GM12878 (cell line): Measurements from ENCODE around the gene SCN5A. TPM values are rescaled to one million over a fixed set of nuclear protein-coding genes. Genes with fewer than 3 reads are reported as not detected.

Source experiments
- ATAC-seq: fragments of 200-7000 bp; cut with Tn5 transposase; 3 replicates; pipeline ENCODE4 v1.9.1; 2020; ENCODE audit warnings: mild to moderate bottlenecking, moderate library complexity
- BruUV-seq: library from RNA; stranded (reverse); fragments of 400-500 nt; replicated peaks from 2 replicates; lab custom pipeline; 2021; lab: Mats Ljungman, UMichigan
- CTCF ChIA-PET: fragments of 300-600 bp; sonication (Branson Sonifier 250); formaldehyde crosslinking; extraction: SDS; loops from one replicate; lab custom pipeline; 2021; ENCODE audit warnings: inconsistent platforms; lab: Yijun Ruan, JAX
- POLR2A ChIA-PET: fragments of 350-600 bp; formaldehyde crosslinking; extraction: SDS; loops from one replicate; lab custom pipeline; 2021; ENCODE audit warnings: inconsistent platforms; lab: Charles Lee
- RAD21 ChIA-PET: fragments of 300-600 bp; sonication (Branson Sonifier 250); formaldehyde crosslinking; loops from one replicate; lab custom pipeline; 2023; ENCODE audit warnings: antibody characterized with exemption; ENCODE audit not compliant: unreplicated experiment; lab: Charles Lee
- SMC1A ChIA-PET: fragments of 300-600 bp; sonication (Branson Sonifier 250); formaldehyde crosslinking; loops from one replicate; lab custom pipeline; 2023; ENCODE audit not compliant: unreplicated experiment, uncharacterized antibody; lab: Charles Lee
- DNase-seq: peaks from one replicate; pipeline ENCODE4 v3.0.0-alpha.2; 2011; ENCODE audit warnings: low read depth, low spot score
- FAIRE-seq: peaks from 3 replicates; lab custom pipeline; 2011; peaks lifted over from hg19 to GRCh38; lab: Jason Lieb, UNC
- H2AFZ ChIP-seq: 2 replicates; pipeline ENCODE4 v1.6.0; 2011; ENCODE audit warnings: low read depth, low read length, control low read depth; ENCODE audit not compliant: control insufficient read depth
- H3K27ac ChIP-seq: 2 replicates; pipeline ENCODE4 v1.5.1; 2011; ENCODE audit warnings: control low read depth; ENCODE audit not compliant: control insufficient read depth, insufficient read depth
- H3K27me3 ChIP-seq, 2 experiments: replicated peaks in 1 of 2; 2 replicates each; pipeline versions ENCODE4 v1.6.0 to v1.6.1; 2011; ENCODE audit warnings: low read length in 1 of 2; ENCODE audit not compliant: control insufficient read depth in 2 of 2, insufficient read depth in 2 of 2
- H3K36me3 ChIP-seq, 2 experiments: 2 replicates each; pipeline ENCODE4 v1.5.1; 2011; ENCODE audit warnings: low read length in 1 of 2; ENCODE audit not compliant: control insufficient read depth in 2 of 2, insufficient read depth in 2 of 2
- H3K4me1 ChIP-seq: 2 replicates; pipeline ENCODE4 v1.6.1; 2011; ENCODE audit warnings: mild to moderate bottlenecking, low read length, moderate library complexity, mixed read lengths; ENCODE audit not compliant: control insufficient read depth, insufficient read depth
- H3K4me2 ChIP-seq: 2 replicates; pipeline ENCODE4 v1.6.0; 2011; ENCODE audit warnings: control low read depth; ENCODE audit not compliant: control insufficient read depth, insufficient read depth
- H3K4me3 ChIP-seq: fragments of 200-600 bp; sonication (generic); 2 replicates; pipeline ENCODE4 v1.5.1; 2016
- H3K79me2 ChIP-seq: 2 replicates; pipeline ENCODE4 v1.6.0; 2011; ENCODE audit warnings: low read length; ENCODE audit not compliant: control insufficient read depth, insufficient read depth
- H3K9ac ChIP-seq: 2 replicates; pipeline ENCODE4 v1.8.0; 2011; ENCODE audit warnings: low read length, control low read depth, mixed read lengths; ENCODE audit not compliant: control insufficient read depth, insufficient read depth
- H3K9me3 ChIP-seq: replicated peaks from 3 replicates; pipeline ENCODE4 v1.5.1; 2011; ENCODE audit warnings: mild to moderate bottlenecking, low read length; ENCODE audit not compliant: control insufficient read depth, insufficient read depth
- H4K20me1 ChIP-seq: 2 replicates; pipeline ENCODE4 v1.6.0; 2011; ENCODE audit not compliant: control insufficient read depth, insufficient read depth
- MEF2A ChIP-seq: IDR thresholded peaks from 2 replicates; pipeline ENCODE4 v1.6.1; 2011; ENCODE audit warnings: low read depth, mild to moderate bottlenecking, low read length, moderate library complexity; ENCODE audit not compliant: insufficient read depth
- PAX8 ChIP-seq: fragments of 450-650 bp; IDR thresholded peaks from 2 replicates; pipeline ENCODE4 v1.6.1; 2017; ENCODE audit warnings: mild to moderate bottlenecking, moderate library complexity
- SREBF1 ChIP-seq: IDR thresholded peaks from 2 replicates; pipeline ENCODE4 v1.6.1; 2012; ENCODE audit warnings: mild to moderate bottlenecking, low read length
- WGBS: methylation state at CpG from one replicate; pipeline ENCODE4 v1.1.6; 2016; ENCODE audit warnings: low lambda C conversion rate; ENCODE audit not compliant: insufficient replicate concordance, insufficient coverage; ENCODE audit errors: missing lambda C conversion rate; 5-methylcytosine and 5-hydroxymethylcytosine counted together
- in situ Hi-C: fragments of 300-500 bp; cut with MboI; formaldehyde crosslinking; loops from 9 replicates; pipeline ENCODE4 v1.14.3; 2018; ENCODE audit warnings: mixed read lengths
- intact Hi-C: fragments of 100-400 bp; cut with micrococcal nuclease; formaldehyde crosslinking; loops from one replicate; pipeline ENCODE4 v1.14.2; 2022; ENCODE audit not compliant: unreplicated experiment
- polyA plus RNA-seq, 11 experiments: library from polyadenylated mRNA; depleted of rRNA in 4 of 11; unstranded in 6 of 11; stranded (reverse) in 5 of 11; fragments of >200 nt; fragmentation: Nextera tagmentation in 4 of 11; fragmentation: Illumina TruSeq in 1 of 11; extraction: Ambion mirVana in 4 of 11; extraction: Trizol in 1 of 11; gene quantifications; 1 replicate in 1 of 11; 2 replicates in 10 of 11; pipeline versions ENCODE4 v1.2.1 to v1.2.3, GENCODE V29; 2011 to 2016; ENCODE audit warnings: inconsistent platforms in 2 of 11, missing spikeins in 2 of 11, low read depth in 1 of 11
- total RNA-seq, 4 experiments: library from RNA; depleted of rRNA in 3 of 4; stranded (reverse); fragments of >200 nt in 3 of 4; fragmentation: Illumina TruSeq in 1 of 4; extraction: Trizol in 1 of 4; gene quantifications; 2 replicates each; pipeline versions ENCODE4 v1.2.1 to v1.2.3, GENCODE V29; 2013 to 2021
- TF ChIP-seq, protein P1 (sequence below): fragments of 450-650 bp; IDR thresholded peaks from 2 replicates; pipeline ENCODE4 v1.6.1; 2016; ENCODE audit warnings: mild to moderate bottlenecking
- TF ChIP-seq, protein P2 (sequence below): IDR thresholded peaks from 2 replicates; pipeline ENCODE4 v1.6.1; 2011; ENCODE audit warnings: borderline replicate concordance, low read depth, mild to moderate bottlenecking, moderate library complexity, mixed read lengths, low read length; ENCODE audit not compliant: insufficient read depth; ENCODE audit errors: extremely low read length
- TF ChIP-seq, protein P3 (sequence below): IDR thresholded peaks from 2 replicates; pipeline ENCODE4 v1.6.1; 2011; ENCODE audit warnings: borderline replicate concordance, low read depth, mild to moderate bottlenecking, moderate library complexity, low read length; ENCODE audit not compliant: insufficient read depth, poor library complexity, severe bottlenecking

Gene SCN5A
- total and polyA plus RNA-seq, 10 of the 15 experiments (the other 5 are each of a cell fraction or from before 2014, with no cell fraction given): not detected

DNA sequence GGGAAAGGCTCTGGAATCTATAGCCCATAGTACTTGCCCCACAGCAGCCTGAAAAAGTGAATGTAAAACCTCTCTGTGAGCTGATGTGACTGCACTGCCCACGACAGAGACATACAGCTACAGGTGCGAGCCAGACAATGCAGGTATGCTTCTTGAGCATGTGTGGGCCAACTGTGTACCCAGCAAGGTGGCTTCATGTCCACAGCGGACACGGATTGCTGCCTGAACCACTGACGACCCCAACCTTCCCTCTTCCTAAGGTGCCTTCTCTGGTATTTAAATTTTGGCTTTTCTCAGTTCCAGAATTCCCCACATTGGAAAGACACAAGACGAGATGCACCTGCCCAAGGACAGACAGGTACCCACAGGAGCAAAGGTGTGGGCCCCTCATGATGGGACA lies 65.8 kb downstream of the SCN5A start (continued):
- TF ChIP-seq SREBF1: no peak
- TF ChIP-seq, all 136 proteins: peak for 0

DNA sequence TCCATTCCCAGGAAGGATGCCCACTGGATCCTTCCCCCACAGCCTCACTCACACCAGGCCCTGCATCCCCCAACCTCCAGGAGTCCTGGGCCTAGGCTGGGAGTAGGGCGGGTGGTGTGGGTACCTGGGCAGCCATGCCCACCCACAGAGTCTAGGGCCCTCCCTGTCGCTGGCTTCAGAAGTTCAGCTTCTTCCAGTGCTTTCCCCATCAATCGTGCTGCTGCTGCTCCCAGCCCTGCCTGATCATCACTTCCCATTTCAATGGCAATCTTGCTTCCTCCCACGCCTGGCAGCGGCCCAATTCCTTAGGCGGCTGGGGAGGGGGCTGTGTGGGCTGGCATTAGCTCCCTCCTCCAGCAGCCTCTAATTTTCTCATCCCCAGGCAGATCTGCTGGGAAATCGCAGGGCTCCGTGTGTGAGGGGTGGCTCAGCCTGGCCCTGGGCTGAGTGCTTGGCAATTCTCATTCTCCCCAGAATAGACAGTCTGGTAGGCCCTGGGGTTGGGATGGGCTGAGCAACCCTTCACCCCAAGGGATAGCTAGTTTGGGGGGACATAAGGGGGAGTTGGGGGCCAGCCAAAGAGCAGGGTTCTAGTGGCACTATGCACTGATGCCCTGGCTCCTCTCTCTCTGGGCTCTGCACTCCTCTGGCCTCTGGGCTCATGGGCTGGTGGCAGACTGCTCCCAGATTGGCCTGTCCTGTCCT lies 66.4 kb downstream of the SCN5A start:
- RAD21 ChIA-PET: no interaction called here
- no peaks in the 10 kb centered on the region for H3K79me2 ChIP-seq
- no peaks in the 10 kb centered on the region for H3K36me3 ChIP-seq
- no peaks in the 10 kb centered on the region for H4K20me1 ChIP-seq
- SMC1A ChIA-PET: no interaction called here
- H3K4me1 ChIP-seq: peaks cover 17% of the 10 kb centered on the region
- in situ Hi-C loops (no loop called here), intact Hi-C loops (no loop called here)
- H3K4me3 ChIP-seq: no peak overlapping the region
- H3K27me3 ChIP-seq: no peaks in the 10 kb centered on the region; a peak in 2 of 4 replicates
- no peak overlapping the region for H3K9ac ChIP-seq
- BruUV-seq: no TSS peak
- TF ChIP-seq, protein P1, sequence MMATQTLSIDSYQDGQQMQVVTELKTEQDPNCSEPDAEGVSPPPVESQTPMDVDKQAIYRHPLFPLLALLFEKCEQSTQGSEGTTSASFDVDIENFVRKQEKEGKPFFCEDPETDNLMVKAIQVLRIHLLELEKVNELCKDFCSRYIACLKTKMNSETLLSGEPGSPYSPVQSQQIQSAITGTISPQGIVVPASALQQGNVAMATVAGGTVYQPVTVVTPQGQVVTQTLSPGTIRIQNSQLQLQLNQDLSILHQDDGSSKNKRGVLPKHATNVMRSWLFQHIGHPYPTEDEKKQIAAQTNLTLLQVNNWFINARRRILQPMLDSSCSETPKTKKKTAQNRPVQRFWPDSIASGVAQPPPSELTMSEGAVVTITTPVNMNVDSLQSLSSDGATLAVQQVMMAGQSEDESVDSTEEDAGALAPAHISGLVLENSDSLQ: no peak
- TF ChIP-seq MEF2A: no peak
- TF ChIP-seq, protein P2, sequence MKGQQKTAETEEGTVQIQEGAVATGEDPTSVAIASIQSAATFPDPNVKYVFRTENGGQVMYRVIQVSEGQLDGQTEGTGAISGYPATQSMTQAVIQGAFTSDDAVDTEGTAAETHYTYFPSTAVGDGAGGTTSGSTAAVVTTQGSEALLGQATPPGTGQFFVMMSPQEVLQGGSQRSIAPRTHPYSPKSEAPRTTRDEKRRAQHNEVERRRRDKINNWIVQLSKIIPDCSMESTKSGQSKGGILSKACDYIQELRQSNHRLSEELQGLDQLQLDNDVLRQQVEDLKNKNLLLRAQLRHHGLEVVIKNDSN: no peak
- TF ChIP-seq PAX8: no peak
- TF ChIP-seq, protein P3, sequence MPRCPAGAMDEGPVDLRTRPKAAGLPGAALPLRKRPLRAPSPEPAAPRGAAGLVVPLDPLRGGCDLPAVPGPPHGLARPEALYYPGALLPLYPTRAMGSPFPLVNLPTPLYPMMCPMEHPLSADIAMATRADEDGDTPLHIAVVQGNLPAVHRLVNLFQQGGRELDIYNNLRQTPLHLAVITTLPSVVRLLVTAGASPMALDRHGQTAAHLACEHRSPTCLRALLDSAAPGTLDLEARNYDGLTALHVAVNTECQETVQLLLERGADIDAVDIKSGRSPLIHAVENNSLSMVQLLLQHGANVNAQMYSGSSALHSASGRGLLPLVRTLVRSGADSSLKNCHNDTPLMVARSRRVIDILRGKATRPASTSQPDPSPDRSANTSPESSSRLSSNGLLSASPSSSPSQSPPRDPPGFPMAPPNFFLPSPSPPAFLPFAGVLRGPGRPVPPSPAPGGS: no peak
- ATAC-seq (no peak), DNase-seq (no peak), FAIRE-seq (no peak)
- H3K27ac ChIP-seq: no peak overlapping the region
- POLR2A ChIA-PET: no interaction called here
- no peak overlapping the region for H3K4me2 ChIP-seq
- H2AFZ ChIP-seq: no peak overlapping the region
- H3K9me3 ChIP-seq: no peaks in the 10 kb centered on the region
- WGBS: 31% methylated on average over 6 of the region's 8 CpGs
- CTCF ChIA-PET: interaction anchor here (1.5 kb wide), 1 partner anchor 61 kb away, joined by 6 read pairs; no protein-coding TSS in a partner anchor
